GM12878 (cell line): Measurements from ENCODE around the gene PGAP3.

ENCODE experiments used
- EP300 ChIP-seq, 2 experiments: fragments of 150-350 bp in 1 of 2; IDR thresholded peaks; 2 replicates each; pipeline ENCODE4 v1.6.1; 2011 to 2012; ENCODE audit warnings: low read depth in 2 of 2, low read length in 2 of 2, borderline replicate concordance in 1 of 2, improper control_type of control experiment in 1 of 2, inconsistent platforms in 1 of 2; ENCODE audit not compliant: control insufficient read depth in 1 of 2
- FOXK2 ChIP-seq: fragments of 450-650 bp; IDR thresholded peaks from 2 replicates; pipeline ENCODE4 v1.6.1; 2017; ENCODE audit warnings: mild to moderate bottlenecking, moderate library complexity
- GABPA ChIP-seq: IDR thresholded peaks from 2 replicates; pipeline ENCODE4 v1.6.1; 2014; ENCODE audit warnings: antibody characterized with exemption, low read depth, mild to moderate bottlenecking, inconsistent platforms
- HDAC6 ChIP-seq: fragments of 200-600 bp; sonication (generic); IDR thresholded peaks from one replicate; pipeline ENCODE4 v1.8.0; 2017; ENCODE audit warnings: antibody characterized with exemption; ENCODE audit not compliant: unreplicated experiment
- HDGF ChIP-seq: fragments of 450-650 bp; IDR thresholded peaks from 2 replicates; pipeline ENCODE4 v1.6.1; 2016; ENCODE audit warnings: antibody characterized with exemption
- NR2C2 ChIP-seq: IDR thresholded peaks from 2 replicates; pipeline ENCODE4 v1.6.1; 2011; ENCODE audit warnings: borderline replicate concordance, low read depth; ENCODE audit not compliant: control insufficient read depth, insufficient read length
- POLR2A ChIP-seq: IDR thresholded peaks from 2 replicates; pipeline ENCODE4 v1.6.1; 2011; ENCODE audit warnings: low read depth, mild to moderate bottlenecking, low read length
- POLR2AphosphoS5 ChIP-seq: IDR thresholded peaks from 2 replicates; pipeline ENCODE4 v1.6.1; 2011; ENCODE audit warnings: mild to moderate bottlenecking, low read length, inconsistent platforms
- RBBP5 ChIP-seq: fragments of 200-600 bp; sonication (generic); conservative IDR thresholded peaks from 2 replicates; pipeline ENCODE4 v1.6.1; 2016
- RFX5 ChIP-seq: IDR thresholded peaks from 2 replicates; pipeline ENCODE4 v1.6.1; 2011; ENCODE audit warnings: low read depth, low read length, improper control_type of control experiment
- TAF1 ChIP-seq: IDR thresholded peaks from 2 replicates; pipeline ENCODE4 v1.6.1; 2011; ENCODE audit warnings: mild to moderate bottlenecking, low read depth, low read length, borderline replicate concordance
- TF ChIP-seq, protein P1 (sequence below), 3 experiments: IDR thresholded peaks in 2 of 3; conservative IDR thresholded peaks in 1 of 3; 2 replicates each; pipeline ENCODE4 v1.5.1; 2011; ENCODE audit warnings: low read depth in 3 of 3, low read length in 3 of 3, mild to moderate bottlenecking in 3 of 3, control low read depth in 2 of 3, moderate library complexity in 2 of 3, inconsistent platforms in 1 of 3, mixed read lengths in 1 of 3; ENCODE audit not compliant: control insufficient read depth in 2 of 3, insufficient read depth in 1 of 3; ENCODE audit errors: extremely low read depth in 1 of 3
- TF ChIP-seq, protein P2 (sequence below): IDR thresholded peaks from 2 replicates; pipeline ENCODE4 v1.6.1; 2012; ENCODE audit warnings: mild to moderate bottlenecking, low read depth, low read length
- TF ChIP-seq, protein P3 (sequence below): IDR thresholded peaks from 2 replicates; pipeline ENCODE4 v1.6.1; 2011; ENCODE audit warnings: borderline replicate concordance, low read depth, mild to moderate bottlenecking, moderate library complexity, low read length; ENCODE audit not compliant: insufficient read depth, poor library complexity, severe bottlenecking

DNA sequence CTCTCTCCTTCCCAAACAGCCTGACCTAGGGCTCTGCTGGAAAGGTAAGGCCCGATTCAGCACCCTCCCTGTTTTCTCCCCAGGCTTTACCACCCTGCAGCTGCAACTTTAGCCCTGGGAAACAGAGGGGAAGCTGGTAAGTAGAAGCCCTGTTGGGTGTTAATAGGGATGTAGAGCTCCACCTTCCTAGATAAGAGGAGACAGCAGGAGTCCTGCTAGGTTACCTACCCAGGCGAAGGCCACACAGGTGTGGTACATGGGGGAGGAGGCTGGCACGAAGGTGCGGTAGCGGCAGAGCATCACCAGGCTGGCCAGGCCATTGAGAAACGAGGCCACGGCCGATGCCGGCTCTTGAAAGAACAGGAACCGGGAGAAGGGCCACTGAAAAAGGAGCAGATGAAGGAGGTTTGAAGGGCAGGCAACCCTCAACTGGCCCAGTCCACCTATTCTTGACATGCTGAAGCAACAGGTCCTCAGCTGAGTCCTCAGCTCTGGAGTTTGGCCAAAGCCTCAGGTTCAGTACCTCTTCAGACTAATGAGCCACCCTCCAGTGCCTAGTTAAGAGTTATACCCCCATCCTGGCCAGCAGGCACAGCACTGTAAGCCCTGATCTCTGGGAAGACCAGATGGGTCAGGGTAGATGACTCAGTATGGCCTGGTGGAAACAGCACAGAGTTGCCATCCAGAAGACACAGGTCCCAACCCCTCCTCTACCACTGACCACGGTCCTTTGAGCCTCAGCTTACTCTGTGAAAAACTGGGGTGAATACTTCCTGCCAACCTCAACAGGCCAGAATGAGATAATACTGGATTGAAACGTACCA is 3.3 kb downstream of the PGAP3 start:
- TF ChIP-seq, protein P1, sequence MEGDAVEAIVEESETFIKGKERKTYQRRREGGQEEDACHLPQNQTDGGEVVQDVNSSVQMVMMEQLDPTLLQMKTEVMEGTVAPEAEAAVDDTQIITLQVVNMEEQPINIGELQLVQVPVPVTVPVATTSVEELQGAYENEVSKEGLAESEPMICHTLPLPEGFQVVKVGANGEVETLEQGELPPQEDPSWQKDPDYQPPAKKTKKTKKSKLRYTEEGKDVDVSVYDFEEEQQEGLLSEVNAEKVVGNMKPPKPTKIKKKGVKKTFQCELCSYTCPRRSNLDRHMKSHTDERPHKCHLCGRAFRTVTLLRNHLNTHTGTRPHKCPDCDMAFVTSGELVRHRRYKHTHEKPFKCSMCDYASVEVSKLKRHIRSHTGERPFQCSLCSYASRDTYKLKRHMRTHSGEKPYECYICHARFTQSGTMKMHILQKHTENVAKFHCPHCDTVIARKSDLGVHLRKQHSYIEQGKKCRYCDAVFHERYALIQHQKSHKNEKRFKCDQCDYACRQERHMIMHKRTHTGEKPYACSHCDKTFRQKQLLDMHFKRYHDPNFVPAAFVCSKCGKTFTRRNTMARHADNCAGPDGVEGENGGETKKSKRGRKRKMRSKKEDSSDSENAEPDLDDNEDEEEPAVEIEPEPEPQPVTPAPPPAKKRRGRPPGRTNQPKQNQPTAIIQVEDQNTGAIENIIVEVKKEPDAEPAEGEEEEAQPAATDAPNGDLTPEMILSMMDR (IDR thresholded peaks at IDR 0.05 in 2 of 3, conservative IDR thresholded peaks at IDR 0.05 in 1 of 3; ENCODE audit: control insufficient read depth in 2 of 3, extremely low read depth in 1 of 3, insufficient read depth in 1 of 3, low read depth in 3 of 3, low read length in 3 of 3): no peak
- no peak for TF ChIP-seq FOXK2
- TF ChIP-seq, protein P2, sequence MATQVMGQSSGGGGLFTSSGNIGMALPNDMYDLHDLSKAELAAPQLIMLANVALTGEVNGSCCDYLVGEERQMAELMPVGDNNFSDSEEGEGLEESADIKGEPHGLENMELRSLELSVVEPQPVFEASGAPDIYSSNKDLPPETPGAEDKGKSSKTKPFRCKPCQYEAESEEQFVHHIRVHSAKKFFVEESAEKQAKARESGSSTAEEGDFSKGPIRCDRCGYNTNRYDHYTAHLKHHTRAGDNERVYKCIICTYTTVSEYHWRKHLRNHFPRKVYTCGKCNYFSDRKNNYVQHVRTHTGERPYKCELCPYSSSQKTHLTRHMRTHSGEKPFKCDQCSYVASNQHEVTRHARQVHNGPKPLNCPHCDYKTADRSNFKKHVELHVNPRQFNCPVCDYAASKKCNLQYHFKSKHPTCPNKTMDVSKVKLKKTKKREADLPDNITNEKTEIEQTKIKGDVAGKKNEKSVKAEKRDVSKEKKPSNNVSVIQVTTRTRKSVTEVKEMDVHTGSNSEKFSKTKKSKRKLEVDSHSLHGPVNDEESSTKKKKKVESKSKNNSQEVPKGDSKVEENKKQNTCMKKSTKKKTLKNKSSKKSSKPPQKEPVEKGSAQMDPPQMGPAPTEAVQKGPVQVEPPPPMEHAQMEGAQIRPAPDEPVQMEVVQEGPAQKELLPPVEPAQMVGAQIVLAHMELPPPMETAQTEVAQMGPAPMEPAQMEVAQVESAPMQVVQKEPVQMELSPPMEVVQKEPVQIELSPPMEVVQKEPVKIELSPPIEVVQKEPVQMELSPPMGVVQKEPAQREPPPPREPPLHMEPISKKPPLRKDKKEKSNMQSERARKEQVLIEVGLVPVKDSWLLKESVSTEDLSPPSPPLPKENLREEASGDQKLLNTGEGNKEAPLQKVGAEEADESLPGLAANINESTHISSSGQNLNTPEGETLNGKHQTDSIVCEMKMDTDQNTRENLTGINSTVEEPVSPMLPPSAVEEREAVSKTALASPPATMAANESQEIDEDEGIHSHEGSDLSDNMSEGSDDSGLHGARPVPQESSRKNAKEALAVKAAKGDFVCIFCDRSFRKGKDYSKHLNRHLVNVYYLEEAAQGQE: no peak
- TF ChIP-seq EP300 (IDR thresholded peaks at IDR 0.05; ENCODE audit: borderline replicate concordance in 1 of 2, control insufficient read depth in 1 of 2, low read depth in 2 of 2, low read length in 2 of 2): no peak
- TF ChIP-seq, protein P3, sequence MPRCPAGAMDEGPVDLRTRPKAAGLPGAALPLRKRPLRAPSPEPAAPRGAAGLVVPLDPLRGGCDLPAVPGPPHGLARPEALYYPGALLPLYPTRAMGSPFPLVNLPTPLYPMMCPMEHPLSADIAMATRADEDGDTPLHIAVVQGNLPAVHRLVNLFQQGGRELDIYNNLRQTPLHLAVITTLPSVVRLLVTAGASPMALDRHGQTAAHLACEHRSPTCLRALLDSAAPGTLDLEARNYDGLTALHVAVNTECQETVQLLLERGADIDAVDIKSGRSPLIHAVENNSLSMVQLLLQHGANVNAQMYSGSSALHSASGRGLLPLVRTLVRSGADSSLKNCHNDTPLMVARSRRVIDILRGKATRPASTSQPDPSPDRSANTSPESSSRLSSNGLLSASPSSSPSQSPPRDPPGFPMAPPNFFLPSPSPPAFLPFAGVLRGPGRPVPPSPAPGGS: no peak
- no peak for TF ChIP-seq POLR2AphosphoS5
- no peak for TF ChIP-seq NR2C2
- TF ChIP-seq GABPA: no peak
- TF ChIP-seq RFX5: no peak
- no peak for TF ChIP-seq HDAC6
- no peak for TF ChIP-seq TAF1
- no peak for TF ChIP-seq POLR2A
- TF ChIP-seq RBBP5: no peak
- TF ChIP-seq HDGF: no peak
